ENCODE results near the gene RTP3. TPM values are rescaled to one million over a fixed set of nuclear protein-coding genes. Genes with fewer than 3 reads are reported as not detected.

Gene RTP3
- total RNA-seq, 1 experiment from 2014 or later: not detected

DNA sequence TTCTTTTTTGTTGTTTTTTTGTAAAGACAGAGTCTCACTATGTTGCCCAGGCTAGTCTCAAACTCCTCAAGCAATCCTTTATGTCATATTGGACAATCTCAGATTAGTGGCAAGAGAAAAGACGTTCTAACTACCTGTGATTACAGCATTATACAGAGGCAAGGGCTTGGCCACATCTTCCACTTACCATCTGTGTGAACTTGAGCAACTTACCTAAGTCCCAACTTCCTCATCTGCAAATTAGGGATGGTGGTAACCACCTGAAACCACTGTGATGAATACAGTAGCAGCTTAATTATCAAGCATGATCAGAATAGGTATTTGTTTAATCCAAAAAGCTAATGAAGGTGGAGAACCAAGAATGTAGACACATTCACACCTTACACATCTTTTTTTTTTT lies 52.2 kb downstream of the RTP3 start:
- no peaks in the 10 kb centered on the region for H4K20me1 ChIP-seq (ENCODE audit: insufficient read depth)
- H2AFZ ChIP-seq (ENCODE audit: low read depth, low read length, poor library complexity, severe bottlenecking): no peak overlapping the region
- POLR2A ChIA-PET: no interaction called here
- no peak overlapping the region for H3K4me2 ChIP-seq (ENCODE audit: low read length)
- 0 out of 2 replicates have a peak, but pooled peaks cover 3% of the 10 kb centered on the region for H3K27me3 ChIP-seq (ENCODE audit: insufficient read depth, low read length)
- DNase-seq (ENCODE audit: low read depth, low spot score) (no peak), ATAC-seq (no peak)
- no peaks in the 10 kb centered on the region for H3K9me2 ChIP-seq (ENCODE audit: insufficient read depth)
- no peak overlapping the region for H3K4me3 ChIP-seq (replicated peaks in 1 of 2; ENCODE audit: low read depth in 1 of 2, low read length in 2 of 2)
- no peak overlapping the region for H3K9ac ChIP-seq (ENCODE audit: low read length)
- TF ChIP-seq JUND (IDR thresholded peaks at IDR 0.05) (no peak), YY1 (IDR thresholded peaks at IDR 0.05; ENCODE audit: extremely low read depth, insufficient replicate concordance, low read depth, low read length) (no peak), ATF3 (IDR thresholded peaks at IDR 0.05) (no peak)
- CTCF ChIA-PET: interaction anchor here (2.6 kb wide), 1 partner anchor 8 kb away, joined by 9 read pairs; no protein-coding TSS in a partner anchor
- RAD21 ChIA-PET (ENCODE audit: low non-redundant PET in 1 of 2, low total read pairs in 2 of 2, uncharacterized antibody in 2 of 2, unreplicated experiment in 2 of 2): no interaction called here
- no peaks in the 10 kb centered on the region for H3K79me2 ChIP-seq (ENCODE audit: insufficient read depth, low read length)
- H3K4me1 ChIP-seq (ENCODE audit: control insufficient read depth in 1 of 2, insufficient read depth in 2 of 2, low read length in 2 of 2): no peaks in the 10 kb centered on the region
- intact Hi-C loops (cut with micrococcal nuclease): no loop called here
- no peaks in the 10 kb centered on the region for H3K9me3 ChIP-seq (ENCODE audit: control insufficient read depth in 1 of 2, insufficient read depth in 1 of 2, low read depth in 1 of 2, low read length in 2 of 2)
- no peaks in the 10 kb centered on the region for H3K36me3 ChIP-seq (ENCODE audit: control insufficient read depth in 1 of 2, insufficient read depth in 2 of 2, low read length in 2 of 2)
- no TSS peak for BruUV-seq (replicated peaks)
- H3K27ac ChIP-seq (ENCODE audit: low read depth, low read length): no peak overlapping the region

Other genes starting within 250 kb of the RTP3 start
- gene CCR2, start 143.9 kb upstream of the RTP3 start, total RNA-seq (2021; ENCODE audit: unreplicated experiment): not detected
- gene CCR5, start 127.0 kb upstream of the RTP3 start, total RNA-seq (2021; ENCODE audit: unreplicated experiment): not detected
- gene CCRL2, start 90.7 kb upstream of the RTP3 start, total RNA-seq (2021; ENCODE audit: unreplicated experiment): not detected
- gene LTF, start 33.1 kb upstream of the RTP3 start, total RNA-seq (2021; ENCODE audit: unreplicated experiment): not detected
- gene LRRC2, start 68.3 kb downstream of the RTP3 start, total RNA-seq (2021; ENCODE audit: unreplicated experiment): not detected
- gene FAM240A, start 114.5 kb downstream of the RTP3 start, total RNA-seq (2021; ENCODE audit: unreplicated experiment): not detected
- 16.4 TPM for gene ALS2CL, start 195.7 kb downstream of the RTP3 start, total RNA-seq (2021; ENCODE audit: unreplicated experiment)
- gene TMIE, start 203.4 kb downstream of the RTP3 start, total RNA-seq (2021; ENCODE audit: unreplicated experiment): 0.74 TPM
- not detected for gene PRSS50, start 219.9 kb downstream of the RTP3 start, total RNA-seq (2021; ENCODE audit: unreplicated experiment)